DMS 273 (cell line): ENCODE measurements around the gene RASSF5.

Experiments used
- DNase-seq: peaks from one replicate; lab custom pipeline; 2025; ENCODE audit not compliant: unreplicated experiment; lab: John Stamatoyannopoulos, UW

The RASSF5 gene

GRCh38 chr1:206582537-206582936, 75.2 kb downstream of the RASSF5 start:
- no peak for DNase-seq

GRCh38 chr1:206582971-206583706, 75.8 kb downstream of the RASSF5 start:
- no peak for DNase-seq

GRCh38 chr1:206583707-206584648, 76.6 kb downstream of the RASSF5 start:
- DNase-seq = peak; percentile 85

DNA sequence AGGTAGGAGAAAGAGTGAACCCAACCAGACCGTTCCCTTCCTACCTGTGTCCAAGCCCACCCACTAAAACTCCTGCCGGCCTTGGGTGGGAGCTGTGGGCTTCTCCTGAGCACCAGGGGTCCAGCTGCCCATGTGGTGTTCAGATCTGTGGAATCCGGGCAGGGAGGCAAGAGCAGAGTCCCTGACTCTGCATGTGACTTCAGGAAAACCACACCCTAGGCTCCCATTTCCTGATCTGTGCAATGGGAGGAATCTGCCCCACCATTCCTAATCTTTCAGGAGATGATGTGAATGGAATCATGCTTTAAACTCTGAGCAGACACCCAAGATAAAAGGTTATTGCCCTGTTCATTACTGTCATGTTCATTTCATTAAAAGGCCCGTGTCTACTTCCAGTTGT, 77.4 kb downstream of the RASSF5 start:
- DNase-seq = no peak

DNA sequence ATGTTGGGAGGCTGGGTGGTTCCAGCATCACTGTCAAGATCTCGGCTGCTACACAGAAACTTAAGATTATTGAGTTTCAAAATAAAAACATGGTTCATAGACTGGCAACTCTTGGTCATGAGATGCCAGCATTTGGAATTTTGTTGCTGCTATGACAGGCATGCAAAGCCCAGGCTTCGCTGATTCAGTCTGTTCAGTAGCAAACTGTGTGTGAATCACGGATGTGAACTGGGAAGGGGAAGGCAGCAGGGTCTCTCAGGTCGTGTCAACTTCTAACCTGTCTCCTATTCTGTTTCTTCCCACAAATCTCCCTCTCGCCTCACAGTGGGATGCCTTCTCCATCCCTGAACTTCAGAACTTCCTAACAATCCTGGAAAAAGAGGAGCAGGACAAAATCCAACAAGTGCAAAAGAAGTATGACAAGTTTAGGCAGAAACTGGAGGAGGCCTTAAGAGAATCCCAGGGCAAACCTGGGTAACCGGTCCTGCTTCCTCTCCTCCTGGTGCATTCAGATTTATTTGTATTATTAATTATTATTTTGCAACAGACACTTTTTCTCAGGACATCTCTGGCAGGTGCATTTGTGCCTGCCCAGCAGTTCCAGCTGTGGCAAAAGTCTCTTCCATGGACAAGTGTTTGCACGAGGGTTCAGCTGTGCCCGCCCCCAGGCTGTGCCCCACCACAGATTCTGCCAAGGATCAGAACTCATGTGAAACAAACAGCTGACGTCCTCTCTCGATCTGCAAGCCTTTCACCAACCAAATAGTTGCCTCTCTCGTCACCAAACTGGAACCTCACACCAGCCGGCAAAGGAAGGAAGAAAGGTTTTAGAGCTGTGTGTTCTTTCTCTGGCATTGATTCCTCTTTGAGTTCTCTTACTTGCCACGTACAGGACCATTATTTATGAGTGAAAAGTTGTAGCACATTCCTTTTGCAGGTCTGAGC, 79.4 kb downstream of the RASSF5 start:
- no peak for DNase-seq

DNA sequence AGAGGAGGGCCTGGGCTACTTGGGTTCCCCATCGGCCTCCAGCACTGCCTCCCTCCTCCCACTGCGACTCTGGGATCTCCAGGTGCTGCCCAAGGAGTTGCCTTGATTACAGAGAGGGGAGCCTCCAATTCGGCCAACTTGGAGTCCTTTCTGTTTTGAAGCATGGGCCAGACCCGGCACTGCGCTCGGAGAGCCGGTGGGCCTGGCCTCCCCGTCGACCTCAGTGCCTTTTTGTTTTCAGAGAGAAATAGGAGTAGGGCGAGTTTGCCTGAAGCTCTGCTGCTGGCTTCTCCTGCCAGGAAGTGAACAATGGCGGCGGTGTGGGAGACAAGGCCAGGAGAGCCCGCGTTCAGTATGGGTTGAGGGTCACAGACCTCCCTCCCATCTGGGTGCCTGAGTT, 80.6 kb downstream of the RASSF5 start:
- DNase-seq = no peak

DNA sequence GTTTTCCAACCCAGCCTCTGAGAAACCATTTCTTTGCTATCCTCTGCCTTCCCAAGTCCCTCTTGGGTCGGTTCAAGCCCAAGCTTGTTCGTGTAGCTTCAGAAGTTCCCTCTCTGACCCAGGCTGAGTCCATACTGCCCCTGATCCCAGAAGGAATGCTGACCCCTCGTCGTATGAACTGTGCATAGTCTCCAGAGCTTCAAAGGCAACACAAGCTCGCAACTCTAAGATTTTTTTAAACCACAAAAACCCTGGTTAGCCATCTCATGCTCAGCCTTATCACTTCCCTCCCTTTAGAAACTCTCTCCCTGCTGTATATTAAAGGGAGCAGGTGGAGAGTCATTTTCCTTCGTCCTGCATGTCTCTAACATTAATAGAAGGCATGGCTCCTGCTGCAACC, 81.2 kb downstream of the RASSF5 start:
- DNase-seq = no peak

GRCh38 chr1:206589206-206589605, 81.9 kb downstream of the RASSF5 start:
- no peak for DNase-seq

DNA sequence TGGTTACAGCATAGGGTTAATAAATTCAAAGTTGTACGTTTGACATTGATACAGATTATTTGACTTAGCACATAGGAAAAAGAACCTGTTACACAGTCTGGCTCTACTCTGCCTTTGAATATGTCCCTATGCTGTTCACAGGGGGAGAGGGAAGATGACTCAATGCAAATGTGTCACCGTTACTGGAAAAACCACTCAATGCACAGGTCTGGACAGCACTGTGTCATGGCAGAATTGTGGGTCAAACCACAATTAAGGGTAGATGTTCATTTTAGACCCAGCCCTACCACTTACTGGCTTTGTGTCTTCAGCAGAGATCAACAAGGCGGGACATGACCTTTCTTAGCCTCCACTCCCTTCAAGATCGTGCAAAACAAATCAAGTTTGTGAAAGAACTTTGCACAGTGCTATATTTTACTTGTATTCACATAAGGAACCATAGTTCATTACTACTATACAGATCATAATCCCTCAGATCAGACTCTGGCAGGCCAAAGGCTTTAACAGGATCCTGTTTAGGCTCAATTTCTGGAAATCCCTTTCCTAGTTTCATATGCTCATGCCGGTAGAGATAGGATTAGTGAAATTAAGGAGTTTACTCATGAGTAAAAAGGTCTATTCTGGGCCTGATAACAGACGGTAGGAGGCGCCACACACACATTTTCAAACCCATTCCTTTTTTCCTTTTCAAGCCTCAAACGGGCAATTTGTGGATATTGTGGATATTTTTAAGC, 82.9 kb downstream of the RASSF5 start:
- DNase-seq = no peak

- no peak for DNase-seq
These were observed 83.9 kb downstream of the RASSF5 start for GRCh38 chr1:206591226-206591625.

GRCh38 chr1:206591696-206592095, 84.4 kb downstream of the RASSF5 start:
- no peak for DNase-seq

GRCh38 chr1:206593351-206593925, 86.1 kb downstream of the RASSF5 start:
- DNase-seq = no peak

- DNase-seq = no peak
These were observed 88.4 kb downstream of the RASSF5 start for GRCh38 chr1:206595581-206596318.

DNA sequence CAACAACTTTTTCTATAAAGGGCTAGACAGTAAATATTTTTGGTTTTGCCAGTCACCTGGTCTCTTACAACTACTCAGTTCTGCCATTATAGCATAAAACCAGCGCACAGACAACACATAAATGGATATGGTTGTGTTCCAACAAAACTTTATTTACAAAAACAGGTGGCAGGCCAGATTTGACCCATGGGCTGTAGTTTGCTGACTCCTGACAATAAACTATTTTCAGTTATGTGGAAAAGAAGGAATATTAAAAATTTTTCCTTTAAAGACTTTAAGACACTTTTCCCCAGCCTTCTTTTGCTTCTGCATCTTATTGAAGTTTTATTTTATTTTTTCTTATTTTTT, 89.0 kb downstream of the RASSF5 start:
- DNase-seq = no peak

DNA sequence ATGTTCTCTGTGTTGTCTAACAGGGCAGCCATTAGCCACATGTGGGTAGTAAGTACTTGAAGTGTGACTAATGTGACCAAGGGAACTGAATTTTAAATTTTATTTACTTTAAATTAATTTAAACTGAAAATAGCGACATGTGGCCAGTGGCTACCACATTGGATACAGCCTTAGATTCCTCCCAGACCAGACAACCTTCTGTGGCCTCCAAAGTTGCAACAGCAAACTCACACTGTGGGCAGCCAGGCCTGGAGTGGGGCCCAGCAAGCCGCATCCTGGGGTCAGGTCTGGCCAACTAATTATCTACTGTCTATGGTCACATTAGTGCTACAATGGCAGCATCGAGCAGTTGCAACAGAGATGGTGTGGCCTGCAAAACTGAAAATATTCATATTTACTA, 93.2 kb downstream of the RASSF5 start:
- DNase-seq = no peak

DNA sequence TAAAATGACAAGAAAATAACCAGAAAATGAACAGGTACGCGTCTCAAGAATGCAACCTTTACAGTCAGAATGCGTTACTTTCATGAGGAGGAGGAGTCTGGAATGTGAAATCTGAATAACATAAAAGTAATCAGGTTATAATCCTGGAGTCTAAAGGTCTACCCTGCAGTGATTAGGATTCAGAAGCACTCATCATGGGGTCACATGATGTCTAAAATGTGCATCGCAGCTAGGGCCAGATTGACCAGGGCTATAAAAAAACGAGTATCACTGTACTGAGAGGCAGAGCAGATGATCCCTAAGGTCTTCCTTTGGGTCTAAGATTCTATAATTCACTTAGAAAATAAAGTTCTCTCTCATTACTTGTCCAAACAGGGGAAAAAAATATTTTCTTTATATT, 97.5 kb downstream of the RASSF5 start:
- DNase-seq = no peak

DNA sequence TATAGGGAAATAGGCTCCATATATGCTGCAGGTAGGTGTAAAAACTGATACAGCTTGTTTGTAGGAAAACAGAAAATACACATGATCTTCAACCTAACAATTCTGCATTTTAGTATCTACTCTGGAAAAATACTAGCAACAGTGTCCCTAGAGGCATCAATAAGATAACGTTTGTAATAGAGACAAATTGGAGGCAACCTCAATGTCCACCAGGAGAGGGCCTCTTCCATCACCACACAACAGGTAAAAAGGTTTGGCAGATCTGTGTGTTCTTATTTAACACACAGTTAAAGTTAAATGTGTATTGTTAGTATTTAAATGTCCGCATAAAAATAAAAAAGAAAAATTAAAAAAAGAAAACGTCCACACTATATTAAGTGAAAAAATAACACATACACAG, 99.5 kb downstream of the RASSF5 start:
- peak; percentile 54 for DNase-seq

DNA sequence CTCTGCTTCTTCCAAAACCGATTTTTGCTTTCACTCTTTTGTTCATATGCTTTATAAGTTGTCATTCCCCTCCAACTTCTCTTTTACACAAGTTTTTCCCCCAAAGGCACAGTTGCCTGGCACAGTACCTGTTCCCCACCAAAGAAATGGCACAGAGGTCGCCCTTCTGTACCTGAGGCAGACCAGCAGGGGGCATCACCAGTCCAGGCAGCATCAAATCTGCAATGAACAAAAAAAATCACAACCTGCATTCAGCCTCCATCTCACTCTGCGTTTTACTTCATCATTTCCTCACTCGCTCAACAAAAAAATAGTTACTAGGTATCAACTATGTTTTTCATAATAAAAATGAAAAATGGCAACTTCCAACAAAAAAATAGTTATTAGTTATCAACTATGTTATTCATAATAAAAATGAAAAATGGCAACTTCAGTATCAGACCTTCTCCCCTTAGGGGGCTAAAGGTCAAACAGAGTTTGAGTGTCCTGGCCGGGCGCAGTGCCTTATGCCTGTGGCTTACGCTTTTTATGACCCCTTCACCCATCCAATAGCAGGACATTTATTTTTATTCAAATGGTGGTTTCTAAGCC, 100.9 kb downstream of the RASSF5 start:
- peak; percentile 65 for DNase-seq
